ENCODE results near the gene RHOBTB1. TPM values are rescaled to one million over a fixed set of nuclear protein-coding genes. Genes with fewer than 3 reads are reported as not detected.
A peak's percentile ranks its signal among the peaks of the same experiment; 100 is the strongest.

RHOBTB1 gene
- total RNA-seq, 1 experiment from 2014 or later: 5.9 TPM

DNA sequence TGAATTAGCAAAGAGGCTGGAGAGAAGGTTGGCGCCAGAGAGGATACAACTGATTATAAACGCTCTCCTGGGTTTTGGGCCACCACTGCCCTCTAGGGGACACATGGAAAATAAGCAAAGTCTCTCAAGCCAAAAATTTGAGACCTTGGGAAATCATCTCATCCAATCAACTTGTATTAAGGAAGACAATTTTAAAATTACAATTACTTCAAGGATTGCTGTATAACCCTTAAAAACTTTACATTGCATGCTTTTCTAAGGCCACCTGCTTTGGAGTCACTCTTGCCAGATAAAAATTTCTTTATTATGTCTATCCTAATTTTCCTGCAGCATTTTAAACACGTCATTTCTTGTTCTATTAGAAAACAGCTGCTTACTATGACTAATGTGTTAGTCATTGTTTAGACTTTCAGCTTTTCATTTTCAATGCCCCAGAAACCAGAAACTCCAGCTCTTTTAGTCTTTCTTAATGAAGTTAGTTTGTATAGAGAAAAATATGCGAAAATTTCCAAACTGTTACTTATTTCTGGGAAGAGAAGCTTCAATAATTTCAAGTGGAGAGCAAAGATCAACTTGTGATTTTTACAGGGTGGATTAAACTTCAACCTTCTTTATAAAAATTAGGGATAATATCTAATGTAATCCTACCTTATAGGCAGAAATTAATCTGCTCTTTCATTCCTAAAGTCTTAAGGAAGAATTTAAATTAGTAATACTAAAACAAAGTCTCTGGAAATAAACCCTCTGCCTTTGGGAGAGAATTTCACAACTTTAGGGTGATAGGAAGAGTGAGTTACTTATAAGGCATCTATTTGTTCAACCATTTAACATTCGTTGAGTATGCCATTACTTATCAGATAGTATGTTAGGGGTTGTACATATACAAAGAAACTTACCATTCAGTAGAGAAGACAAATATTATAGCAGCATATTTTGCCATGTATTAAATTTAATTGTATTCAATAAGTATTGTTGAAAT, 20.6 kb upstream of the RHOBTB1 start:
- peak; percentile 84 for DNase-seq (ENCODE audit: low read depth)

DNA sequence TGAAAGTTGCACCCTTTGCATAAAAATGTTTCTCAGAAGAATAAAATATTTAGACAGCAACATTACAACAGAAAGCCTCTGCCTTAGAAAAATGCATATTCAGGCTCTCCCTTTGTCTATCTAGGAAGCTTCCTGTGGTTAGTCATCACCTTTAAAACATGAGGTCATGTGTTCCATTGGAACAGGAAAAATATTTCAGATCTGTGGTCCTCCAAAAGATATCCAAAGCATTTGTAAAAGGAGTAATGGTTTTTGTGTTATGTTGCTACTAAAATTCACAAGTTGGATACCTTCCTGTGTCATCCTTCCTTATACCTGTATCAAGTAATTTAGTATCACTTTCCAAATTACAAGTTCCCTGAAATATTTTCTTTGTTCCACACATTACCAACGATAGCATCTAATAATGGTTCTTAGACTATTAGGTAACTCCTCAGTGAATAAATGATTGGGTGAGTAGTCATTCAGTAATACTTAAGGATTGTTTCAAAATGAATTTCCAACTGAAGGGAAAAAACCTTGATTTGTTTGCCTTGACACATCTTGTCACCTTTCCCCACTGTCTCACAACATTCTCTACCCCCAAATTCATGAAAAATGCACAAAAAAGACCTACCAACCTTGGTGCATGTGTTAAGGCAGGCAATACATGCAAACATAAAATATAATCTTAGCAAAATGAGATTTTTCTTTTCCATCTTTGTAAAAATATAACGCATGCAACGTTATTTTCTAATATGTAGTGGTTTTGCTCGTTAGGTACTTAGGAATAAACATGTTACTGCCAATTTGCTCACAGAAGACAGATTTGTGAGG, 19.7 kb upstream of the RHOBTB1 start:
- peak; percentile 63 for DNase-seq (ENCODE audit: low read depth)

DNA sequence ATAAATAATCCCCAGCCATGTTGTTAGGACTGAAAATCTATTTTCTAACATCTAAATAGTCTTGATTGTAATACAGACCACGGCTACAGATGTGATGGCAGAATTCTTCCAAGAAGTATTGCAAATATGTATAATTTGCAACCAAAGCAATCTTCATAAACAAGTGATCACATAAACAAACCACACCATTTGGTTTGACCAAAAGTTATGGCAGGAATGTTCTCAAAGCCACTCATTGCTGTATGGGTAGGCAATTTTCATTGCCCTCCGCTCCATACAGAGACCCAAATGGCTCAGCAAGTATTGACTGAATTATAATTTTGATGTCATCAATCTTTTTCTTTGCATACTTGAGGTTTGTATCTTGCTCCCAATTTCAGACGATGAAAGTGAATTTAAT, 19.0 kb upstream of the RHOBTB1 start:
- DNase-seq (ENCODE audit: low read depth): no peak

DNA sequence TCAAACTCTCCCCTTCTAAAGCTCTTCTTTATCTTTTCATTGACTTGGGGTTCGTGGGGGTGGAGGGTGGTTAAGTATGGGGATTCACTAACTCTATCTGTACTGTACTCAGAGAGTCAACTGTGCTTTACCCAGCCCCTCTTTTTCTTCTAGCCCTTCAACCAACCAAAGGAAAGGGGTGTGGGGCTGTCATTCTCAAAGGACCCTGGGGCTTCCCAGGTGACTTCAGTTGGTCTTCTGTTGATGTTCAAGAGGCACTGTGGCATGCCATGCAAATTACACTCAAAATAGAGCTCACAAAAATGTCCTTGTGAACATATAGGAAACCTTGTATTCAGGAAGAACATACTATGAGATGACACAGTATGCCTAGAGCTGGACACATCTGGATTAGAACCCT, 16.9 kb upstream of the RHOBTB1 start:
- DNase-seq (ENCODE audit: low read depth): no peak

DNA sequence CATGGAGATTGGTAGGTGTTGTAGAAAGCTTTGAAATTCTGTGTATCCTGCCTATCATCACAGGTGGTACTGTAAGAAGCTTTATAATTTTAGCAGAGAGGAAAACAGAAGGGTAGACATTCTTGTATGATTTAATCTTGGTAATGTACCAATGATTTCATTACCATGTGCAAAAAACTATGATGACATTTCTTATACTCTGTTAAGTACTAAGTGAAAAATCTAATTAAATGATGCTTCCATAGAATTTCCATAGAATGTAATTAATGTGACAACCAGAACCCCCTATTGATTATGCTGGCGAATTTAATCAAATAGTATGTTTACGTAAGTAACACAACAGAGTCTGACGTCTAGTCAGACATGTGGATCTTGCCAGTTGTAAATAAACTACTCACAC, 16.0 kb upstream of the RHOBTB1 start:
- no peak for DNase-seq (ENCODE audit: low read depth)

DNA sequence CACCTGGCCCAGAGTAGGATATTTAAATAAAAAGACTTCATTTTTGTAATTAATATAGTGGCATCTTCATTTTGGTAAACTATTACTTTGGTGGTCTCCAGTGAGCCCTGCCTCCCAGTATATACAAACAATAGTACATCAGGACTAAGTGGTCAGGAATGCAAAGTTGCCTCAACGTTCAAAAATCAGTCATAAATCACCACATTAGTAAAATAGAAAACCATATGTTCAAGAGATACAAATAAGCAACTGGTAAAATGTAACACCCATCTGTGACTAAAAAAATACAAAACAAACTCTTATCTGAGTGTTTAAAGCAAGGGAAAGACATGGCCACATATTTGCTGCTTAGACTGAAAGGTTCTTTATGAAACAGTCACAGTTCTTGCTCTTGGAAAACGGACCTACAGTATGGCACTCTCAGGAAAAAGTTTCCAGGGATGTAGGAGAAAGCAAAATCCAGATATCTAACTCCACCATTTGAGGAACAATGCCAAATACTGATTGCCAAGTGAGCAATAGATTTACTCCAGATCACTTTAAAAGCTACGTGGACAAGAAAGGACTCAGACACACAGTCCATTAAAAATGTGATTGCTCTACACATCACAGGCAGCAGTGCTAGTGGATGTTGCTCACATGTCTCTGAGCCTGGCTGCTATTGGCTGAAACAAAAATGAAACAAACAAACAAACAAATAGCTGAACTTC, 15.1 kb upstream of the RHOBTB1 start:
- no peak for DNase-seq (ENCODE audit: low read depth)

DNA sequence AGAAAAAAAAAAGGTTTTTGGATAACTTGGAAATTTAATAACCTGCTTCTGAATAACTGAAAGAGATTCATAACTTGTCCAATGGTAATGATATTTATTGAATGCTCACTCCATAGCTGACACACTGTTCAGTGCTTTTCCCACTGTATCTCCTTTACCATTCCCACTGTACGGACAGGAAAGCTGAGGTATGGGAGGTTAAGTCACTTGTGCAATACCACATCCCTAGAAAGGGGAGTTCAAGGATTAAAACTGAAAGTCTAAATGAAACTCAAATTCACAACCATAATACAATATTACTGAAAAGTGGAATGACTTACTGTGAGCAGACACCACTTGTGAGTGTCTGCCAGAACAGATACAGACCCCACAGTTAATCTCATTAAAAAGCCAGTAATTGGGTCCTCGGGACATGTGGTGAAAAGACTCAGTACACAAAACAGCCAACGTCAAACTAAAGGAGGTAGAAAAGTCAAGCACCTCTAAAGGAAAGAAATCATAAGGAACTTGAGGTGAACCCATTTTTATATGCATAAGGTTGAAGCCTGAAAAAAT, 13.8 kb upstream of the RHOBTB1 start:
- DNase-seq (ENCODE audit: low read depth): no peak

DNA sequence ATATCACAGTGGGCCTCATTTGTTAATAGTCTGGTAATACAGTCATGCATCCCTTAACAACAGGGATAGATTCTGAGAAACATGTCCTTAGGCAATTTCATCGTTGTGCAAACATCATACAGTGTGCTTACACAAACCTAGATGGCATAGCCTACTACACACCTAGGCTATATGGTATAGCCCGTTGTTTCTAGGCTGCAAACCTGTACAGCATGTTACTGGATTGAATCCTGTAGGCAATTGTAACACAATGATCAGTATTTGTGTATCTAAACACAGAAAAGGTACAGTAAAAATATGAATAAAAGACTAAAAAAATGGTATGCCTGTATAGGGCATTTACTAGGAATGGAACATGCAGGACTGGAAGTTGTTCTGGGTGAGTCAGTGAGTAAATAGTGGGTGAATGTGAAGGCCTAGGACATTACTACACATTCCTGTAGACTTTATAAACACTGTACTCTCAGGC, 12.0 kb upstream of the RHOBTB1 start:
- DNase-seq (ENCODE audit: low read depth): peak; percentile 78

DNA sequence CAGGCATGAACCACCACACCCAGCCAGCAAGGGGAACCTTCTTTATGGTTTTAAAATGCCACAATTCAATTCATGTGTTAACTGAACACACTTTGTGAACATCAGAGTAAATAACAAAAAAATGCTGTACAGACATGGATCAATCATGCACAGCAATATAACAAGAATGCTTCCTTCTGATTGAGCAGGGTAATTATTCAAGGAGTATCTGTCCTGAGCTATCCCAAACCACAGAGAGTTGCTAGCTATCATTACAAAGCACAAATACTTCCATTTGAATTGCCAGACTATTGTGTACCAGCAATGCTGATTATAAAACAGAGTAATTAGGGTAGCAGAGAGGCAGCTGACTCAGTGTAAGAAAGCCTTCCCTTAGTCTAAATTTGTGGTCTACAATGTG, 11.3 kb upstream of the RHOBTB1 start:
- no peak for DNase-seq (ENCODE audit: low read depth)

DNA sequence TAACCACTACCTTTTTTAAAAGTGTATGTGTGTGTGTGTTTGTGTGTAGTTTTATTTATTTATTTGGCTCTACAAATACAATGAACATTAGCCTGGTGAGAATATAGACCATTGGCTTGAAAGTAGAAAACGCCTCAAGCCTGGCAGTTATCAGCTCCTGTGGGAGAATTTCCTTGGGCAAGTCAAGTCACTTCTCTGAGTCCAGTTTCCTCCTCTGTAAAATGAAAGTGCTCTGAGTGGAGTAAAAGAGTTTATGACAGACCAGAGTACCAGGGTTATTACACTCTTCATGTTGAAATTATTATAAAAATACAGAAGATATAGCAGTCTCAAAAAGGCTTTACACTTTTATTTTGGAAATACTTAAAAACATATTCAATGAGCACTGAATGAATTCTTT, 10.1 kb upstream of the RHOBTB1 start:
- no peak for DNase-seq (ENCODE audit: low read depth)

DNA sequence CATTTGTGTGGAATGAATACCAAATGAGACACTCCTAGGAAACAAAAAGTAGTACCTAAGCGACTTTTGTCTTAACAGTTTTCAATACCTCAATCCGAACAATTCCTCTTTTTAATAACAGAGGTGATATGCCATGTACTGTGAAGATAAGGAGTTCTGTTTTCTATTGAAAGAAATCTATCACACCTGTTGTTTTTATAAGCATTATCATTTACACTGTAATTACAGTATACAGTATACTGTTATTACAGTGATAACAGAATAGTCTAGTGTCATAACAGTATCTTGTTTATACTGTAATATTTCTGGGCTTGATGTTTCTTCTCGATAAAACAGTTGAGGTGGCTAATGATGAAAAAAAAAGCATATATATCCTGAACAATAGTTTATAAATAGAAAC, 9.4 kb upstream of the RHOBTB1 start:
- no peak for DNase-seq (ENCODE audit: low read depth)

DNA sequence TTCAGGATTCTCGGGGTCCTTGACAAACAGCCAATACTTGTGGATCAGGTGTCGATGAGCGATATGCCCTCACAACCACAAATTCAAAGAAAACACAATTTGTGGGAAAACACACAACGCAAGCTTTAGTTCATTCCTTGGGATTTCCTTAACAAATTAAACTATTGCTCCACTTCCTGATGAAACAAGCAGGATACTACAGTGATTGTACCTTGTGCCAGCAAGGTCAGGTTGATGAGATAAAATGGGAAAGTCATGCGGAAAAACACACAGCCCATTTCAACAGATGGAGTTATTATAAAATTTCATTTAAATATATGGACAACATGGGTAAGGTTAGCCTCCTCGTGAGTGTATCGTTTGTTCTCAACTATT, 8.8 kb upstream of the RHOBTB1 start:
- DNase-seq (ENCODE audit: low read depth): no peak

DNA sequence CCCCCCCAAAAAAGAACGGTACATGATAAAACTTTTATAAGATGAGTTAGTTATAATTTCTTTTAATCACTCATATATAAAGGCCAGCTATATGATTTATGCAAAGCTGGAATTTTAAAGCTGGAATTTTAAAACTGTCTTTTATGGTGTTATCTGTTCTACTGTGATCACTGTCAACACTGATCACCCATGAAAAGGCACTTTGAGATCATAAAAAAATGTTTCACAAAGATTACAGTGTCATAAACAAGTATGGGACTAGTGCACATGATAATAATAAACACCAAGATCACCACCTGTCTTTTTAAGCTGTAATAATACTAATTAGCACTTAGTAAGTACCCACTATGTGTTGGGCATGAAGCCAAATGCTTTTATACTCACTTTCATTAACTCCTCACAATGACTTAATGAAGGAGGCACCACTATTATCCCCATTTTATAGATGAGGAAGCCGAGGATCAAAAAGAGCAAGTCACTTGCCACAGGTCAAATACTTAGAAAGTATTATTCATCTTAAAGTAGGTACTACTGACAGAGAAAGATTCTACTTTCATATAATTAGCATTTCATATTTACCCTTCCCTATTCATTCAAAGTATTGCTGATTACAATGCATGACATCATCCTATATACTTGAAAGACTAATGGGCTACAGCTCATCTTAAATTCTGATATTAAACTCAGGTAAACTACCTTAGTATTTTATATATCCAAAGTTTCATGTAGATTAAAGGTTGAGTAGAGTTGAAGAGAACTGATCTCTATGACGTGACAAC, 8.3 kb upstream of the RHOBTB1 start:
- DNase-seq (ENCODE audit: low read depth): no peak

DNA sequence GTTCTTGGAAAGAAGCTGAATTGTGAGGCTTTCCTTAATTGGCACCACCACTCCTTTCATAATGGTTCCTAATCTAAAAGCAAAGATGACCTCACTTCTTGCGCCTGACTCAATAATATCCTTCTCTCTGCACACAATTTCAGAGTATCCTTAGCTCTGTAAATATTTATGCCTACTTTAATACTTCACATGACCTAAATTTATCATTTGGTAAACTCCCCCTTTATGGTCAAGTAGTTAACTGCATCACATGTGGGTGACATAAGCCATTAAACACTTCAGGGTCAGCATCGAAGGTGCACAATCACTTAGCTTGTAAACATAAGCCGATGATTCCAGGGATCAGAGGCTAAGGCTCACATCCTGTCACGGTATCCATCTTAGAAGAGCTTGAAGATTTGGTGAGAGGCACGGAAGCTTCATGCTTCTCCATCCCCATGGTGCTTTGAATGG, 7.3 kb upstream of the RHOBTB1 start:
- no peak for DNase-seq (ENCODE audit: low read depth)

DNA sequence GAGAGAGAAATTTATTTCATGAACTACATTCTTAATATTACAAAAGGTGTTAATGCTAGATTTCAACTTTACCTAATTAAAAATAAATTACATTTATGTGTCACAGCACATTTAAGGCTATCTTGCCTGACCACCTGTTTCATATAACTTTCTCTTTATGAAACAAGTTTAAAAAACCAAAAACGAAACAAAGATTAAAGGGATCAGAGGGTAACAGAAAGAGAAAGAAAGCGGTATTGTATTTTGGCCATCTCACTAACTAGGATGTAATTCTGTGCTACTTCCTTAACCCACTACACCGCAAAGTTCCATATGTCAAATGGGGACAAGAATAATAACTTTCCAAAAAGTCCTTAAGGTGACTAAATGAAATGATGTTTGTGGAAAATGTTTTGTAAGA, 6.3 kb upstream of the RHOBTB1 start:
- no peak for DNase-seq (ENCODE audit: low read depth)

DNA sequence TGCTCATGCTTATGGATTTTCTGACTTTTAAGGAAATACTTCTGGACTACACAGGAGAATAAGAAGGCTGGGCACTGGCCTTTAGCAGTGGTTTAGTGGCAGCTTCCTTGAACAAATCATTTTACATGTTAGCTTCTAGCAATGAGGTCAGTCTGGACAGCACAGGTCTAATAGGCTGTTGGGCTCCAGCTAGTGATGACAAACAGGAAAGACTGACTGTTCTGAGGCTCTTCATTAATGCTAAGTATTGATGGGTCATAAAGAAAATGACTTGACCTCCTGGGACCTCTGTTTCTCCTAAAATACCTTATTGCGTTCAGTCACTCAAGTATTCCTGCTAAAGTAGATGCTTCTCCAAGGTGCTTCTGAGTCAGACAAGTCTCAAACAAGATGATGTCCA, 4.9 kb upstream of the RHOBTB1 start:
- DNase-seq (ENCODE audit: low read depth): peak; percentile 23

DNA sequence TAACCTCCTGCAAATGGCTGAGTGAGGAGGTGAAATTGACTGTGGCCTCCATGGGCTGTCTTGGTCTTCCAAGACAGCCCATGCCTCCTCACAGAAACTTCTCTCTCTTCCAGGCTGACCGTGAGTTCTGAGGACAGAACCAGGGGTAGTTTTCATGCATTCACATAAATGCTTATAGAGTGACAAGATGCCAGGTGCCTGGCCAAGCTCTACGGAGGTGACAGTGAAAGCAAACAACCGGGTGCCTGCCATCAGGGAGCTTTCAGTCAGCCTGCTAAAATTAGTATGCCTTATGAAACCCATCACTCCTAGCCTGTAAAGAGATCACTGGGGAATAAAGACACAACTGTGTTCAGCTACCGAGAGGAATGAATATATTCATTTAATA, 919 bp upstream of the RHOBTB1 start:
- DNase-seq (ENCODE audit: low read depth): no peak

DNA sequence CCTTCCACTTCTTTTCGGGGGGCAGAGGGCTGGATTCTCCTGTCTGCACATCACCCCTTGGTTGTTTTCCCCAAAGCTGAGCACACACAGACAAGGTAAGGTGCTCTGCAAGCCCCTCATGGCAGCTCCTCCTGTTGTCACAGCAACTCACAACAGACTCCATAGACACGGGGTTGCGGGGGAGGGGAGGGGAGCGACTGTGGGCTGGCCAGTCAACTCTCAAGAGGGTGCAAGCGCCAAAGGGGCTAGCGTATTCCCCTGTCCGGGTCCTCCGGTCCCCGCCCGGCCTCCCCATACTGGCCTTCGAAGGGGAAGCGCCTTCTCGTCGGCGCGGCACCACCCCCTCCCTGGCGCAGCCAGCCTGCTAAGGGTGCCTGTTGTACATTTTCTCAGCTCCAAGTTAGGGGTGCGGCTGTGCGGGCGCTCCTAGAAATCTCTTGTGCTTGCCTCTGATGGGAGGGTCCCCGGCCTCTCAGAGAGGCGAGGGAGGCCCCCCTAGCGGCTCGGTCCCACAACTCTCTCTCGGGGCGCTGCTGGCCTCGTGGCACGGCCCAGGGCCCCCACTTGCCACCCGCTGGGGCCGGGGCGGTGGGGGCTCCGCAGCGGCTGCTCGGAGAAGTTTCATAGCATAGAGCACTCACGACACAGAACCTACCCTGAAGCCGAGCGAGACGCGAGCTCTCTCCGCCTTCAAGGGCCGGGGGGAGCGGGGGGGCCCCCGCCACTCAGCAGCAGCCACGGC, 498 bp downstream of the RHOBTB1 start:
- DNase-seq (ENCODE audit: low read depth): peak; percentile 56

DNA sequence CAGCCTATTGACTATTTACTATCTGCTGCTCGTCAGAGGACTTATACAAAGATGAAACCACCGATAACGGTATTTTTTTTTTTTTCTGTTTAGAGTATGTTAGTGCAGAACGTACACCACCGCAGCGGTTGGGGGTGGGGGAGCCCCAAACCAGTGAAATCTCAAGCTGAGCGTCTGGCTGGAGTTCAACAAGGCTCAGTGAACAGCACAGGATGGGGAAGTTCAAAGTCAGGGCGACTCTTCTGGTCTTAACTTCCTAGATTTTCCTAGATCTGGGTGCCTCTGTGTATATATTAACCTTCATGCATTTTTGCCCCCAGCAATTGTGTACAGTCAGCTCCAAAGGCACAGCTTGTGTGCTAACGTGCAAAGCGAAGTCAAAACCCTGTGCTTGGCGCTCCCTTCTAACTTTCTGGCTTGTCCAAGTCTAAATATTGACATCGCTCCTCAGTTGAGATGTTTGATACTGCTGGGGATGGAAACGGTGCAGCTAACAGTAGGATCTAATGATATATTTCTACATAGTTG, 1.1 kb downstream of the RHOBTB1 start:
- no peak for DNase-seq (ENCODE audit: low read depth)

Measured in HT1080 (cell line).